GM06990 (cell line): ENCODE data around the gene FHL3.

Experiments used
- DNase-seq: peaks from one replicate; pipeline ENCODE4 v3.0.0-alpha.2; 2011; ENCODE audit not compliant: insufficient read length; ENCODE audit errors: extremely low read depth
- H3K27me3 ChIP-seq: replicated peaks from 2 replicates; pipeline ENCODE4 v1.6.0; 2011; ENCODE audit warnings: low read length; ENCODE audit not compliant: control insufficient read depth, insufficient read depth
- H3K36me3 ChIP-seq: 2 replicates; pipeline ENCODE4 v1.5.1; 2011; ENCODE audit warnings: low read length; ENCODE audit not compliant: control insufficient read depth, insufficient read depth
- H3K4me3 ChIP-seq: replicated peaks from 2 replicates; pipeline ENCODE4 v1.5.1; 2011; ENCODE audit warnings: low read depth, mild to moderate bottlenecking, control low read depth, low read length
- CTCF ChIP-seq: IDR thresholded peaks from 2 replicates; pipeline ENCODE4 v1.5.1; 2011; ENCODE audit warnings: low read length, control low read depth, mild to moderate bottlenecking, inconsistent platforms; ENCODE audit not compliant: insufficient read depth, poor library complexity, severe bottlenecking

FHL3 gene

GRCh38 chr1:38047603-38048141, 42.4 kb upstream of the FHL3 start:
- H3K27me3 ChIP-seq: no peaks in the 10 kb centered on the region
- DNase-seq: no peak
- no peaks in the 10 kb centered on the region for H3K36me3 ChIP-seq
- no peak for TF ChIP-seq CTCF
- H3K4me3 ChIP-seq: peak overlapping the region; percentile 66

- H3K36me3 ChIP-seq: no peaks in the 10 kb centered on the region
- H3K4me3 ChIP-seq: peak overlapping the region; percentile 66
- DNase-seq: peak; percentile 85
- TF ChIP-seq CTCF: no peak
- H3K27me3 ChIP-seq: no peaks in the 10 kb centered on the region
Measured at GRCh38 chr1:38046884-38047602, 41.7 kb upstream of the FHL3 start.

GRCh38 chr1:38046333-38046883, 41.1 kb upstream of the FHL3 start, which contains the start of gene POU3F1:
TSS of gene POU3F1 (minus strand) at chr1:38046793. CDS start at chr1:38046743, 50 bp downstream.
- no peaks in the 10 kb centered on the region for H3K27me3 ChIP-seq

GRCh38 chr1:38045401-38046332, 40.4 kb upstream of the FHL3 start:
- peak overlapping the region; percentile 68 for H3K4me3 ChIP-seq
- DNase-seq: no peak
- no peak for TF ChIP-seq CTCF
- H3K36me3 ChIP-seq: no peaks in the 10 kb centered on the region
- H3K27me3 ChIP-seq: no peaks in the 10 kb centered on the region

More at GRCh38 chr1:38046333-38046883, 41.1 kb upstream of the FHL3 start, which contains the start of gene POU3F1:
- DNase-seq: no peak
- Histone ChIP-seq H3K4me3 (peak within 1 kb of the TSS; percentile 68), H3K36me3 (no peaks in the 10 kb centered on the region)
- TF ChIP-seq CTCF: no peak
